Rectal smooth muscle tissue (tissue), 1 donor: ENCODE measurements around the gene EXOSC5.

Experiments
- H3K27ac ChIP-seq: one replicate; pipeline ENCODE4 v1.7.0; 2013; ENCODE audit warnings: low read depth, low read length, inconsistent platforms
- H3K27me3 ChIP-seq: one replicate; pipeline ENCODE4 v1.7.0; 2013; ENCODE audit warnings: low read length; ENCODE audit not compliant: control insufficient read depth, insufficient read depth
- H3K36me3 ChIP-seq: one replicate; pipeline ENCODE4 v1.7.0; 2013; ENCODE audit warnings: low read length; ENCODE audit not compliant: control insufficient read depth, insufficient read depth
- H3K4me1 ChIP-seq: one replicate; pipeline ENCODE4 v1.7.0; 2013; ENCODE audit warnings: low read length; ENCODE audit not compliant: control insufficient read depth, insufficient read depth
- H3K4me3 ChIP-seq: one replicate; pipeline ENCODE4 v1.7.0; 2013; ENCODE audit warnings: low read length
- H3K9ac ChIP-seq: one replicate; pipeline ENCODE4 v1.7.0; 2013; ENCODE audit warnings: low read length

The EXOSC5 gene

DNA sequence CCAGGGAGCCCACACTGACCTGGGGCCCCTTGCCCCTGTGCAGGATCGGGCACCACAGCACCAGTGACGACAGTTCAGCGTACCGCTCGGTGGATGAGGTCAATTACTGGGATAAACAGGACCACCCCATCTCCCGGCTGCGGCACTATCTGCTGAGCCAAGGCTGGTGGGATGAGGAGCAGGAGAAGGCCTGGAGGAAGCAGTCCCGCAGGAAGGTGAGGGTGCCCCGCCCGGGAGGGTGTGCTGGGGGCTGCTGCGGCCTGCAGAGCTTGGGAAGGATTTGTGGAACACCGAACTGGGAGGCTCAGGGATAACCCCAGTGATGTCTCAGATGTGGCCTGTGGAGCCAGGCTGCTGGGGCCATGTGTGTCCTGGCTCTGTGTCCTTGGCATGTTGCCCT lies 25.8 kb upstream of the EXOSC5 start:
- Histone ChIP-seq H3K27me3 (no peaks in the 10 kb centered on the region), H3K27ac (no peak overlapping the region), H3K4me1 (peaks cover 4% of the 10 kb centered on the region), H3K36me3 (peaks cover 45% of the 10 kb centered on the region), H3K9ac (no peak overlapping the region), H3K4me3 (no peak overlapping the region)

DNA sequence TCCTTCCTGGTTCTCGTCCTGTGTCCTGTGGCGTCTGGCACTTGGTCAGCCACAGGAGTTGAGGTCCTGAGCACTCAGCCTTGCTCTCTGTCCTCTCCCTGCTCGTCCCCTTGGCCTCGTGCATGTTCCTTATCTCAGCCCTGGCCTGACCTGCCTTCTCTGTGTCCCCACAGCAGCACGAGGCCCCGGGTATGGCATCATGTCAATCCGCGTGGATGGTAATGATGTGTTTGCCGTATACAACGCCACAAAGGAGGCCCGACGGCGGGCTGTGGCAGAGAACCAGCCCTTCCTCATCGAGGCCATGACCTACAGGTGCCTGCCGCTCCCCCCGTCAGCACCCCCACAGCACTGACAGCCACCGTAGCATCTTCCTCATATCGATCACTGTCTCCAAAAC lies 25.3 kb upstream of the EXOSC5 start:
- Histone ChIP-seq H3K9ac (no peak overlapping the region), H3K27me3 (no peaks in the 10 kb centered on the region), H3K4me1 (peaks cover 2% of the 10 kb centered on the region), H3K27ac (no peak overlapping the region), H3K36me3 (peaks cover 45% of the 10 kb centered on the region), H3K4me3 (no peak overlapping the region)

DNA sequence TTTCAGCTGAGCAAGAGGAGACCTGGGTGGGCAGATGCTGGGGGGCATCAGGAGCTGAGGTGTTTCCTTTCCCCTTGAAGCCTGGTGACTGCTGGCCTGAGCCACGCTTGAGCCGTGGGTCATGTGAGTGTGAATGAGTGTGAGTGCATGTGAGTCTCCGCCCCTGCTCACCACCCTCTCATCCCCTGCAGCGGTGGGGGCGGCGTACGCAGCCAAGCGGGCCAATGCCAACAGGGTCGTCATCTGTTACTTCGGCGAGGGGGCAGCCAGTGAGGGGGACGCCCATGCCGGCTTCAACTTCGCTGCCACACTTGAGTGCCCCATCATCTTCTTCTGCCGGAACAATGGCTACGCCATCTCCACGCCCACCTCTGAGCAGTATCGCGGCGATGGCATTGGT lies 24.8 kb upstream of the EXOSC5 start:
- H3K27me3 ChIP-seq = no peaks in the 10 kb centered on the region
- H3K36me3 ChIP-seq = peaks cover 47% of the 10 kb centered on the region
- H3K4me1 ChIP-seq = peaks cover 2% of the 10 kb centered on the region
- H3K27ac ChIP-seq = no peak overlapping the region
- no peak overlapping the region for H3K4me3 ChIP-seq
- no peak overlapping the region for H3K9ac ChIP-seq

DNA sequence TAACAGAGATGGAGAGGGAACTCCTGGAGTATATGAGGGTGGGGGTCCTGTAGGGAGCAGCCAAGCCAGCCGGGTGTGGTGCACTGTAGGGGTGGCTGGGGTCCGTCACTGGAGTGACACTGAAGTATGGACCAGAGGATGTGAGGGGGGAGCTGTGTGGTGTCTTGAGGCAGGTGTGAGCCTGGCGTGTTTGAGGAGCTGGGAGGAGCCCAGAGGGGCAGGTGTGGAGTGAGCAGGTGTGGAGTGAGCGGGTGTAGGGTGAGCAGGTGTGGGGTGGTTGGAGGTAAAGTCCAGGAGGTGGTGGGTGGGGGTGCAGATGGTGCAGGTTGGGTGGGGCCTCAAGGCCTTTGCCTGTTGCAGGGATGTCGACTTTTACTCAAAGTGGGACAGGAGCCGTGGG lies 24.2 kb upstream of the EXOSC5 start:
- peaks cover 48% of the 10 kb centered on the region for H3K36me3 ChIP-seq
- H3K27ac ChIP-seq = no peak overlapping the region
- no peaks in the 10 kb centered on the region for H3K27me3 ChIP-seq
- H3K9ac ChIP-seq = no peak overlapping the region
- peak overlapping the region; percentile 11 for H3K4me3 ChIP-seq
- no peaks in the 10 kb centered on the region for H3K4me1 ChIP-seq

DNA sequence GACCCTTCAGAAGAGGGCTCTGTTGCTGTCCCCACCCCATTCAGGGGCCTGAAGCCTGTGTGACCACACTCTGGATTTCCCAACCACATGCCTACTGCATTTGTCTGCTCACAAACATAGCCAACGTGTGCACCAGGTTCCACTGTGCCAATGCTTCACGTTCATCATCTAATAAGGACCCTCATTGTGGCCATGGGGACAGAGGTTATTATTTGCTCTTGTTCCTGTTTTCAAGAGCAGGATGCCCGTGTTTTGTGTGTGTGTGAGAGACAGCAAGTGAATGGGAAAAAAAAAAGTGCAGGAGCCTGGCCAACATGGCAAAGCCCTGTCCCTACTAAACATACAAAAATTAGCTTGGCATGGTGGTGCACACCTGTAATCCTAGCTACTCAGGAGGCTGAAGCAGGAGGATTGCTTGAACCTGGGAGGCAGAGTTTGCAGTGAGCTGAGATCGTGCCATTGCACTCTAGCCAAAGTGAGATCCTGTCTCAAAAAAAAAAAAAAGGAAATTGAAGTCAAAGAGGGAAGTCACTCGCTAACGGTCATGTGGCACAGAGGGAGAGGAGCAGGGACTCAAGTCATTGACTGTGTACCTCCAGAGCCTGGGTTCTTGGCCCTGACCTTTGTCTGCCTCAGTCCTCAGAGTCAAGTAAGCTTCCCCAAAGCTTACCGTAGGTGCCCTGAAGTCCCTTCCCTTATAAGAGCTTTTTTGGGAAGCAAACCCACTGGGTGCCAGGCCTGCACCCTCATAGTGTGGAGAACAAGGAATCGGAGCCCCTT lies 23.1 kb upstream of the EXOSC5 start:
- Histone ChIP-seq H3K27me3 (no peaks in the 10 kb centered on the region), H3K27ac (no peak overlapping the region), H3K9ac (no peak overlapping the region), H3K36me3 (peaks cover 49% of the 10 kb centered on the region), H3K4me1 (no peaks in the 10 kb centered on the region), H3K4me3 (no peak overlapping the region)

DNA sequence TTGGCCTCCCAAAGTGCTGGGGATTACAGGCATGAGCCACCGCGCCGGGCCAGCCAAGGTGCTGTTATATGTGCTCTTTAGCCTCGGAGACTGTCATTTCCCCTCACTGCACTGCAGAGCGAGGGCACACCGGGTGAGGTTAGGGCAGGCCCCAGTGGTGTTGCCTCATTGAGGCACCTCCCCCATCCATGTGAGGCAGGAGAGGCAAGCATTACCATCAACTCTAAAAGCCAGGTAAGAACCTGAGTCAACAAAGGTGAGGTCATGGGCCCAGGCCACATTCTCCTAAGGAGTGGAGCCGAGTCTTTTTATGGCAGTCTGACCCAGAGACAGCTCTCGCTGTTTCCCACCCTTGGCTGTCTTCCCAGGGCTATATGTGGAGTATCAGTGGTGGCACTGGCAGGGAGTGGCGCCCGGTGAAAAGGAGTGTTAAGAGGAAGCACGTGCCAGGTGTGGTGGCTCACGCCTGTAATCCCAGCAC lies 19.1 kb upstream of the EXOSC5 start:
- Histone ChIP-seq H3K4me1 (no peaks in the 10 kb centered on the region), H3K27ac (no peak overlapping the region), H3K27me3 (no peaks in the 10 kb centered on the region), H3K36me3 (peaks cover 36% of the 10 kb centered on the region), H3K9ac (no peak overlapping the region), H3K4me3 (no peak overlapping the region)

DNA sequence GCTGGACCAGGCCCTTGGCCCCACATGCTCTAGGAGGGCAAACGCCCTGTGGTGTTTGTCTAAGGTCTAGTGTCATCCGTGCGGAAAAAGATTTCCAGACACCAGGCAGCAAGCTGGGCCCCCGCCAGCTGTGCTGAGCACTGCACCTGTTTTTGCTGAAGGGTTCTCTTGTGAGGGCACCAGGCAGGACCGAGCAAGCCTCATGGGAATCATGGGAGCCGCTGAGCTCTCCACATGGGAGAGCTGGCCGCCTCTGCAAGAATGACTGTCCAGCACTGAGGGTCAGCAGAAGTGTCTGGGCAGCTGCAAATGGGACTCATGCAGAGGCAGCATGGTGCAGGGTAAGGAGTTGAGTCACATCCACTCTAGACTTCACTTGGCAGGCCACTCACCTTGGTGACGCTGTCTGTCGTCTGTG lies 18.0 kb upstream of the EXOSC5 start:
- no peak overlapping the region for H3K4me3 ChIP-seq
- no peaks in the 10 kb centered on the region for H3K27me3 ChIP-seq
- H3K4me1 ChIP-seq = no peaks in the 10 kb centered on the region
- H3K27ac ChIP-seq = no peak overlapping the region
- peaks cover 36% of the 10 kb centered on the region for H3K36me3 ChIP-seq
- no peak overlapping the region for H3K9ac ChIP-seq

DNA sequence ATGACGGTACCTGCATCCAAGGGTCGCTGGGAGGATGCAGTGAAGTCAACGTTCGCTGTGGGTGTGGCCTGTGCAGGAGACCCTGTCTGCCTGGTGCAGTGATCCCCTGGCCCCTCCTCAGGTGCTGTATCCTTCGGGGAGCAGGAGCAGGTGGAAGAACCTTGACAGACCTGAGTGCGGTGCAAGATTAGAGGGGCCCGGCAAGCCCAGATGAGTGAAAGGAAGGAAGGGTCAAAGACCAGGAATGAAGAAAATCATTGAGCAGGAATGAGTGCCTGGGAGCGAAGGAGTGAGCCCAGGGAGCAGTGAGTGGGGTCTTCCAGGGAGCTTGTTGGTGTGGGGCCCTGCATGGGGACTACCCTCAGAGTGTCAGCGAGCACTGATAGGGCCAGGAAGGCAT lies 17.3 kb upstream of the EXOSC5 start:
- H3K9ac ChIP-seq = no peak overlapping the region
- H3K4me1 ChIP-seq = no peaks in the 10 kb centered on the region
- H3K27ac ChIP-seq = no peak overlapping the region
- H3K4me3 ChIP-seq = no peak overlapping the region
- H3K27me3 ChIP-seq = no peaks in the 10 kb centered on the region
- peaks cover 31% of the 10 kb centered on the region for H3K36me3 ChIP-seq

DNA sequence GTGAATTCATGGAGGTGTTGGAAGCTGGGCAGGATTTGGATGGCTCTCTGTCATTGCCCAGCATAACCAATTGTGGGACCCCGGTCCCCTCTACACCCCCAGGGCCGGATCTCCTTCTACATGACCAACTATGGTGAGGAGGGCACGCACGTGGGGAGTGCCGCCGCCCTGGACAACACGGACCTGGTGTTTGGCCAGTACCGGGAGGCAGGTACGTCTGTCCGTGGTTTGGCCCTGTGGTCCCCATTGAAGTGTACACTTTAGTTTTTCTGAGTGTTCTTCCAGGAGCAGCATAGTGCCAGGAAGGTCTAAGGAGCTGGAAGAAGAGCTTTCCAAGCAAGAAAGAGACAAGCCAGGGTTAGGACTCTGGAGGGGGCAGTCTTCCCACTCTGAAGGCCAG lies 16.8 kb upstream of the EXOSC5 start:
- Histone ChIP-seq H3K4me1 (no peaks in the 10 kb centered on the region), H3K36me3 (peaks cover 27% of the 10 kb centered on the region), H3K27ac (no peak overlapping the region)

DNA sequence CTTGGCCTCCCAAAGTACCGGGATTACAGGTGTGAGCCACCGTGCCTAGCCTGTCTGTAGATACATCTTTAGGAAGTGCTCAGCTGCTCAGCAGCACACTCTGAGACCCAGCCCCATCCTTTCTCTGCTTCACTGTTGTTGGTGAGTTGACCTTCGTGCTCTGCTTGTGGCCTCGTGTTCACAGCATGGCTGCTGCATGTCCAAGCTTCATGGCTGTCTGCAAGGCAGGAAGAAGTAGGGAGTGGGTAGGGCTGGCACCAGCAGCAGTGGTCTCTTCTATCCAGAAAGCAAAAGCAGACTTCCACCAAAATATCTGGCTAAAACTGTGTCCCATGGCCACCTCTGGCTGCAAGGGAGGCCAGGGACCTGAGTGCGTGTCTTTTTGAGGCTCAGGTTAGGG lies 15.8 kb upstream of the EXOSC5 start:
- Histone ChIP-seq H3K27ac (no peak overlapping the region), H3K4me1 (no peaks in the 10 kb centered on the region), H3K9ac (no peak overlapping the region), H3K27me3 (no peaks in the 10 kb centered on the region), H3K36me3 (peaks cover 26% of the 10 kb centered on the region), H3K4me3 (no peak overlapping the region)

More for the DNA sequence above, 16.8 kb upstream of the EXOSC5 start:
- no peak overlapping the region for H3K4me3 ChIP-seq
- no peaks in the 10 kb centered on the region for H3K27me3 ChIP-seq
- no peak overlapping the region for H3K9ac ChIP-seq

DNA sequence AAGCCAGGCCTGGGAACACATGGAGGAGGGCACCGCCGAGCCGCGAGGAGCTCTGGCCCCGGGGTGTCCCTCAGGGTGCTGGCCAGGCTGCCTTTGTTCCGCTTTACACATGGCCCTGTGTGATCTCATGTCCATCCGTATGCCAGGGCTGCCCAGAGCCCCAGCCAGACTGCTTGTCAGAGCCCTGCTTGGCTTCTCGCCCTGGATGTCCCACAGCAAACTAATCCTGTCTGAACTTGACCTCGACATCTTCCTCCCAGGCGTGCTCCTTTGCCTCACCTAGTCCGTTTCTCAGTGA lies 14.8 kb upstream of the EXOSC5 start:
- Histone ChIP-seq H3K27ac (no peak overlapping the region), H3K4me1 (no peaks in the 10 kb centered on the region), H3K9ac (no peak overlapping the region), H3K27me3 (no peaks in the 10 kb centered on the region), H3K36me3 (peaks cover 24% of the 10 kb centered on the region), H3K4me3 (no peak overlapping the region)

DNA sequence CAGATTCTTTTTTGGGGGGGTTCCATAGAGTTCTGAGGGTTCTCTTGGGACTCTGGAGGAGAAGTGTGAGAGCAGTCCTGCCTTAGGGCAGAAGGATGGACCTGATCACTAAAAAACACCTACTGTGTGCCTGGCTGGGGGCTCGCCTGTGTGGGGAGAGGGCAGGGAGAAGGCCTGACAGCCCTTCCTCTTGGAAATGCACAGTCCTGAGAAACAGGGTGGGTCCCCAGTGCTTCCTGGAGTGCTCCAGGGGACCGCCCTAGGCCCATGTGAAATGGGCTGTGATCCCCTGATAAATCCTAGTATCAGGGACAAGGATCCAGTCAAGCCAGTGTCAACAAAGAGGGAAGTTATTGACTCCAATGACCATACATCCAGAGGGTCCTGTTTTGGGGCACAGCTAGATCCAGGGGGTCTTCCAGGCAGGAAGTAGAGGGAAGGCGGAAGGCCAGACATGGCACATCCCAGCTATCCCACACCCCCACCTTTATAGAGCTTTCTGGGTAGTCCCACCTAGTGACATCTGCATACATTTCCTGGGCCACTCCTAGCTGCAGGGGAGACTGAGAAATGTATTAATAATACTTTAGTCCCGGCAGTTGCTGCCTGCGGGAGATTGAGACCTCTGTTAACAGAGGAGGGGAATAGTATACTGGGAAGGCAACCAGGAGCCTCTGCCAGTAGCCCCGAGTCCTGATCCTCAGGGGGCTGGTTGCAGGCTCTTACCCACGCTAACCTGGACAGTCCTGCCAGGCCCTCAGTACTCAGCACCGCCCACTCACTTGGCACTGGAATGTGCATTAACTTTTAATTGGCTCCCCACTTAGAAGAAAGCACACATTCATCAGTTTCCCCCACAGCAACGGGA lies 14.2 kb upstream of the EXOSC5 start:
- Histone ChIP-seq H3K36me3 (peaks cover 23% of the 10 kb centered on the region), H3K27ac (no peak overlapping the region), H3K9ac (no peak overlapping the region), H3K27me3 (no peaks in the 10 kb centered on the region), H3K4me1 (no peaks in the 10 kb centered on the region), H3K4me3 (no peak overlapping the region)
